ENCODE data around the gene VCL. TPM values are rescaled to one million over a fixed set of nuclear protein-coding genes. Genes with fewer than 3 reads are reported as not detected.

The VCL gene
- total RNA-seq, 2 experiments from 2014 or later = 13.4 to 14.4 TPM

- Mint-ChIP-seq H3K9me3 (no peaks in the 10 kb centered on the region), H3K4me1 (ENCODE audit: low read depth) (peaks cover 4% of the 10 kb centered on the region), H3K27me3 (ENCODE audit: low read depth) (no peaks in the 10 kb centered on the region), H3K27ac (no peak overlapping the region), H3K4me3 (no peak overlapping the region), H3K36me3 (ENCODE audit: low read depth) (peaks cover 2% of the 10 kb centered on the region)
- CTCF ChIA-PET = interaction anchor here (1.3 kb wide), 1 partner anchor 8 kb away, joined by 3 read pairs; no protein-coding TSS in a partner anchor
- intact Hi-C loops (cut with micrococcal nuclease) = no loop called here
- no peak for DNase-seq
Measured at GRCh38 chr10:74088722-74089121, 90.8 kb downstream of the VCL start.

DNA sequence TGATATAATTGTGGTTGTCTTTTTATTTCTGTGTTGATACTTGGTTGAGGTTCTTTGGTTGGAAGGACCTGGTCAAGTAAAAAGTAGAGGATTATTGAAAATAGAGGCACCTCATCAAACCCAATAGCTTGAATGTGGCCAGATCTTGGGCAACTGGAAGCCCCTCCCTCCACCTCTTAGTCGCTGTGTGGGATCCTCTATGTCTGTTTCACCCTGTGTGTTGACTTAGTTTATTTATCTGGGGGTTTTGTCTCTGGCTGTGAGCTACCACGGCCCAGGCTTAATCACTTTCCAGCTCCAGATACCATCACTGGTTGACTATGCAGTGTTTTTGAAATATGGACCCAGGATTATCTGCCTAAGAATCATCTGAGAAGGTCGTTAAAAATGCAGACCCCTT is 94.5 kb downstream of the VCL start:
- H3K9me3 Mint-ChIP-seq = no peaks in the 10 kb centered on the region
- no peak overlapping the region for H3K27ac Mint-ChIP-seq
- intact Hi-C loops (cut with micrococcal nuclease) = no loop called here
- no peaks in the 10 kb centered on the region for H3K4me1 Mint-ChIP-seq (ENCODE audit: low read depth)
- H3K36me3 Mint-ChIP-seq (ENCODE audit: low read depth) = peaks cover 5% of the 10 kb centered on the region
- CTCF ChIA-PET = interaction anchor here (1.1 to 1.2 kb wide), 3 partner anchors 11 to 213 kb away, joined by 3 read pairs; no protein-coding TSS in a partner anchor
- no peaks in the 10 kb centered on the region for H3K27me3 Mint-ChIP-seq (ENCODE audit: low read depth)
- DNase-seq = no peak
- H3K4me3 Mint-ChIP-seq = no peak overlapping the region

- Mint-ChIP-seq H3K4me1 (ENCODE audit: low read depth) (no peaks in the 10 kb centered on the region), H3K27me3 (ENCODE audit: low read depth) (no peaks in the 10 kb centered on the region), H3K27ac (no peak overlapping the region), H3K4me3 (no peak overlapping the region), H3K9me3 (no peaks in the 10 kb centered on the region), H3K36me3 (ENCODE audit: low read depth) (peaks cover 5% of the 10 kb centered on the region)
- CTCF ChIA-PET = interaction anchor here (0.6 to 1.2 kb wide), 5 partner anchors 9 to 213 kb away, joined by 3 read pairs; no protein-coding TSS in a partner anchor
- no peak for DNase-seq
- intact Hi-C loops (cut with micrococcal nuclease) = no loop called here
Measured at GRCh38 chr10:74093530-74094164, 95.7 kb downstream of the VCL start.

DNA sequence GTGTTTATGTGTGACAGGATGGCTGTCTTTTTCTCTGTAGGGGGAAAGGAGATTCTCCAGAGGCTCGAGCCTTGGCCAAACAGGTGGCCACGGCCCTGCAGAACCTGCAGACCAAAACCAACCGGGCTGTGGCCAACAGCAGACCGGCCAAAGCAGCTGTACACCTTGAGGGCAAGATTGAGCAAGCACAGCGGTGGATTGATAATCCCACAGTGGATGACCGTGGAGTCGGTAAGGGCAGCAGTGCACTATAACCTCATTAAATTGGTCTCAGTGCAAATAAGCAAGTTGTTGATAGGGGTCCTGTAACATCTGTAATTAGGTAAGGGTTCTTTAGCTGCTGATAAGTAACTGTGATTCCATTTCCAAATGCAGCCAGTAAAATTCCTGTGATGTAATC is 96.3 kb downstream of the VCL start:
- no peak for DNase-seq
- Mint-ChIP-seq H3K27ac (no peak overlapping the region), H3K36me3 (ENCODE audit: low read depth) (peaks cover 5% of the 10 kb centered on the region), H3K9me3 (no peaks in the 10 kb centered on the region), H3K27me3 (ENCODE audit: low read depth) (no peaks in the 10 kb centered on the region), H3K4me3 (no peak overlapping the region), H3K4me1 (ENCODE audit: low read depth) (no peaks in the 10 kb centered on the region)
- intact Hi-C loops (cut with micrococcal nuclease) = no loop called here
- CTCF ChIA-PET = interaction anchor here (0.5 to 0.9 kb wide), 2 partner anchors 9 to 232 kb away, joined by 3 to 5 read pairs; no protein-coding TSS in a partner anchor

GRCh38 chr10:74096777-74097176 is 98.9 kb downstream of the VCL start:
- Mint-ChIP-seq H3K27me3 (ENCODE audit: low read depth) (no peaks in the 10 kb centered on the region), H3K4me3 (no peak overlapping the region), H3K9me3 (no peaks in the 10 kb centered on the region), H3K27ac (no peak overlapping the region), H3K4me1 (ENCODE audit: low read depth) (no peaks in the 10 kb centered on the region), H3K36me3 (ENCODE audit: low read depth) (peaks cover 3% of the 10 kb centered on the region)
- intact Hi-C loops (cut with micrococcal nuclease) = no loop called here
- DNase-seq = no peak
- CTCF ChIA-PET = interaction anchor here (1.5 kb wide), 1 partner anchor 16 kb away, joined by 7 read pairs; no protein-coding TSS in a partner anchor

DNA sequence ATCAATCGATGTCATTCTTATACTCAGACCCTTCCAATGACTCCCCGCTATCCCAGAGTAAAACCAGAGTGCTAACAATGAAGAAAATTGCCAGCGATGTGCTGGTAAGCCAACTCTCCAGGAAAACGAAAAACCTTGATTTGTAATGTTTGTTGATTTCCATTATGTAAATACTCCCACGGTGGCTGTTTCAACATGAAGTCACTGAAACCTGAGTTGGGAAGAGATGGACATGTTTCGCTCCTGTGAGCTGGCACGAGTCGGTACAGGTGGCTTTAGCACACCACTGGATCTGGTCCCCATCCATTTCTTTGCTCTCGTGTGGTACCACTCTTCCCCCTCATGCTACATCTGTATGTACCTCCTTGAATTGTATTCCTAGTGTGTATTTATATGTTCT is 99.9 kb downstream of the VCL start:
- H3K27ac Mint-ChIP-seq = no peak overlapping the region
- no peaks in the 10 kb centered on the region for H3K27me3 Mint-ChIP-seq (ENCODE audit: low read depth)
- no peak for DNase-seq
- H3K4me1 Mint-ChIP-seq (ENCODE audit: low read depth) = no peaks in the 10 kb centered on the region
- CTCF ChIA-PET = interaction anchor here (0.7 kb wide), 1 partner anchor 214 kb away, joined by 5 read pairs; no protein-coding TSS in a partner anchor
- H3K4me3 Mint-ChIP-seq = no peak overlapping the region
- H3K9me3 Mint-ChIP-seq = no peaks in the 10 kb centered on the region
- intact Hi-C loops (cut with micrococcal nuclease) = no loop called here
- peaks cover 3% of the 10 kb centered on the region for H3K36me3 Mint-ChIP-seq (ENCODE audit: low read depth)

- no peaks in the 10 kb centered on the region for H3K4me1 Mint-ChIP-seq (ENCODE audit: low read depth)
- peaks cover 3% of the 10 kb centered on the region for H3K36me3 Mint-ChIP-seq (ENCODE audit: low read depth)
- no peak overlapping the region for H3K4me3 Mint-ChIP-seq
- CTCF ChIA-PET = interaction anchor here (0.8 to 2.6 kb wide), 4 partner anchors 131 to 213 kb away, joined by 3 to 5 read pairs (median 4); no protein-coding TSS in a partner anchor
- H3K9me3 Mint-ChIP-seq = no peaks in the 10 kb centered on the region
- H3K27ac Mint-ChIP-seq = no peak overlapping the region
- intact Hi-C loops (cut with micrococcal nuclease) = no loop called here
- no peak for DNase-seq
- H3K27me3 Mint-ChIP-seq (ENCODE audit: low read depth) = no peaks in the 10 kb centered on the region
Measured at GRCh38 chr10:74099420-74099819, 101.5 kb downstream of the VCL start.

DNA sequence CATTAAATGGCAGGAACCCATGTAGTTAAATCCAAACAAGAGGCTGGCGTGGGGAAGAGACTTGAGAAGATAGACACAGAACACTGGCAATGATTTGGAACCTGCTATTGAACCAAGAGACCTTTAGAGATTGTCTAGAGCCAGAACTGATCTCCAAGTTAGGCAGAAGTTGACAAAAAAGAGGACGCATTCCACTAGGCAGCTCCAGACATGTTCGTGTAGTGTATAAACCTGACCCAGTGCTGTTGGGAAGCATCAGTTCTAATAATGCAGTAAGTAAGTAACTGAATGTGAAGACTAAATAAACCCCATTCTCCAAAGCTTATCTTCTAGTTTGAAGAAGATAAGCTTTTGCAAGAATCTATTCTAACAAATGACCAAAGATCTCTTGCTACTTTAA is 101.9 kb downstream of the VCL start:
- Mint-ChIP-seq H3K27me3 (ENCODE audit: low read depth) (no peaks in the 10 kb centered on the region), H3K36me3 (ENCODE audit: low read depth) (peaks cover 3% of the 10 kb centered on the region)

GRCh38 chr10:74103560-74104258 is 105.8 kb downstream of the VCL start:
- CTCF ChIA-PET = interaction anchor here (0.8 to 1.6 kb wide), 7 partner anchors 9 to 224 kb away, joined by 3 to 9 read pairs (median 3); no protein-coding TSS in a partner anchor
- Mint-ChIP-seq H3K4me1 (ENCODE audit: low read depth) (no peaks in the 10 kb centered on the region), H3K27ac (no peak overlapping the region)

More for the DNA sequence above, 101.9 kb downstream of the VCL start:
- DNase-seq = no peak
- H3K4me1 Mint-ChIP-seq (ENCODE audit: low read depth) = no peaks in the 10 kb centered on the region
- CTCF ChIA-PET = interaction anchor here (1.2 to 2.6 kb wide), 4 partner anchors 24 to 214 kb away, joined by 3 to 5 read pairs (median 4); no protein-coding TSS in a partner anchor
- intact Hi-C loops (cut with micrococcal nuclease) = loop anchor here (5.0 kb wide), 1 partner anchor 143 kb away; no protein-coding TSS in a partner anchor
- H3K4me3 Mint-ChIP-seq = no peak overlapping the region
- no peaks in the 10 kb centered on the region for H3K9me3 Mint-ChIP-seq
- H3K27ac Mint-ChIP-seq = no peak overlapping the region

GRCh38 chr10:74104480-74104879 is 106.6 kb downstream of the VCL start:
- Mint-ChIP-seq H3K27ac (no peak overlapping the region), H3K4me3 (no peak overlapping the region), H3K9me3 (no peaks in the 10 kb centered on the region), H3K4me1 (ENCODE audit: low read depth) (no peaks in the 10 kb centered on the region), H3K36me3 (ENCODE audit: low read depth) (peaks cover 12% of the 10 kb centered on the region), H3K27me3 (ENCODE audit: low read depth) (no peaks in the 10 kb centered on the region)
- CTCF ChIA-PET = interaction anchor here (1.1 to 1.6 kb wide), 2 partner anchors 18 to 146 kb away, joined by 4 to 9 read pairs; no protein-coding TSS in a partner anchor
- DNase-seq = no peak
- intact Hi-C loops (cut with micrococcal nuclease) = loop anchor here (5.0 kb wide), 1 partner anchor 147 kb away; no protein-coding TSS in a partner anchor

More at GRCh38 chr10:74103560-74104258, 105.8 kb downstream of the VCL start:
- intact Hi-C loops (cut with micrococcal nuclease) = loop anchor here (1.0 to 5.0 kb wide), 2 partner anchors 146 to 217 kb away; no protein-coding TSS in a partner anchor
- Mint-ChIP-seq H3K4me3 (no peak overlapping the region), H3K27me3 (ENCODE audit: low read depth) (no peaks in the 10 kb centered on the region), H3K36me3 (ENCODE audit: low read depth) (peaks cover 10% of the 10 kb centered on the region), H3K9me3 (no peaks in the 10 kb centered on the region)
- no peak for DNase-seq

DNA sequence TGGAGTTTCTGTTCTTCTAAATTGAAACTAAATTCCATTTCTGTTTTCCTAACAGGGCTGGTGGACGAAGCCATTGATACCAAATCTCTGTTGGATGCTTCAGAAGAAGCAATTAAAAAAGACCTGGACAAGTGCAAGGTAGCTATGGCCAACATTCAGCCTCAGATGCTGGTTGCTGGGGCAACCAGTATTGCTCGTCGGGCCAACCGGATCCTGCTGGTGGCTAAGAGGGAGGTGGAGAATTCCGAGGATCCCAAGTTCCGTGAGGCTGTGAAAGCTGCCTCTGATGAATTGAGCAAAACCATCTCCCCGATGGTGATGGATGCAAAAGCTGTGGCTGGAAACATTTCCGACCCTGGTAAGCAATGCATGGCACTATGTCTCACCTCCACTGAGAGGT is 107.1 kb downstream of the VCL start:
- DNase-seq = no peak
- no peaks in the 10 kb centered on the region for H3K4me1 Mint-ChIP-seq (ENCODE audit: low read depth)
- H3K9me3 Mint-ChIP-seq = no peaks in the 10 kb centered on the region
- H3K36me3 Mint-ChIP-seq (ENCODE audit: low read depth) = peaks cover 14% of the 10 kb centered on the region
- H3K4me3 Mint-ChIP-seq = no peak overlapping the region
- CTCF ChIA-PET = interaction anchor here (1.1 to 1.2 kb wide), 2 partner anchors 18 to 24 kb away, joined by 3 to 4 read pairs; no protein-coding TSS in a partner anchor
- intact Hi-C loops (cut with micrococcal nuclease) = loop anchor here (5.0 kb wide), 1 partner anchor 148 kb away; no protein-coding TSS in a partner anchor
- H3K27me3 Mint-ChIP-seq (ENCODE audit: low read depth) = no peaks in the 10 kb centered on the region
- no peak overlapping the region for H3K27ac Mint-ChIP-seq

GRCh38 chr10:74107391-74107790 is 109.5 kb downstream of the VCL start:
- DNase-seq = no peak
- Mint-ChIP-seq H3K4me3 (no peak overlapping the region), H3K9me3 (no peaks in the 10 kb centered on the region), H3K36me3 (ENCODE audit: low read depth) (peaks cover 22% of the 10 kb centered on the region), H3K27ac (no peak overlapping the region), H3K4me1 (ENCODE audit: low read depth) (no peaks in the 10 kb centered on the region), H3K27me3 (ENCODE audit: low read depth) (no peaks in the 10 kb centered on the region)
- intact Hi-C loops (cut with micrococcal nuclease) = no loop called here
- CTCF ChIA-PET = interaction anchor here (0.8 to 1.4 kb wide), 2 partner anchors 9 to 106 kb away, joined by 3 to 4 read pairs; no protein-coding TSS in a partner anchor
